Fibroblast of lung (primary cell): ENCODE data around the gene ERI3.

Source experiments
- CTCF ChIP-seq, 2 donors: IDR thresholded peaks in 1 of 2; conservative IDR thresholded peaks in 1 of 2; 1 replicate in 1 of 2; 2 replicates in 1 of 2; pipeline ENCODE4 v1.5.1; 2011 to 2012; ENCODE audit warnings: low read length in 2 of 2, control low read depth in 1 of 2, inconsistent platforms in 1 of 2, low read depth in 1 of 2, mild to moderate bottlenecking in 1 of 2
- EZH2 ChIP-seq: IDR thresholded peaks from 2 replicates; pipeline ENCODE4 v1.5.1; 2012; ENCODE audit warnings: low read length, control low read depth, mild to moderate bottlenecking; ENCODE audit errors: missing control alignments

GRCh38 chr1:44243782-44244495, 111.1 kb downstream of the ERI3 start:
- TF ChIP-seq EZH2 (no peak), CTCF (conservative IDR thresholded peaks at IDR 0.05 in 1 of 2, IDR thresholded peaks at IDR 0.05 in 1 of 2; ENCODE audit: low read depth in 1 of 2, low read length in 2 of 2) (no peak)
